Hematopoietic multipotent progenitor cell treated with erythropoietin and hydrocortisone succinate and interleukin-3 and kit ligand, for 15 days (in vitro differentiated cells): ENCODE results near the gene TEN1.
"Not testable (repeated sequence)": the region's sequence is repeated elsewhere in the genome, so short reads cannot be mapped to it uniquely, and the experiment has no call there.

Experiments used
- DNase-seq: peaks from one replicate; pipeline ENCODE4 v3.0.0-alpha.2; 2015; ENCODE audit warnings: low spot score

The TEN1 gene

DNA sequence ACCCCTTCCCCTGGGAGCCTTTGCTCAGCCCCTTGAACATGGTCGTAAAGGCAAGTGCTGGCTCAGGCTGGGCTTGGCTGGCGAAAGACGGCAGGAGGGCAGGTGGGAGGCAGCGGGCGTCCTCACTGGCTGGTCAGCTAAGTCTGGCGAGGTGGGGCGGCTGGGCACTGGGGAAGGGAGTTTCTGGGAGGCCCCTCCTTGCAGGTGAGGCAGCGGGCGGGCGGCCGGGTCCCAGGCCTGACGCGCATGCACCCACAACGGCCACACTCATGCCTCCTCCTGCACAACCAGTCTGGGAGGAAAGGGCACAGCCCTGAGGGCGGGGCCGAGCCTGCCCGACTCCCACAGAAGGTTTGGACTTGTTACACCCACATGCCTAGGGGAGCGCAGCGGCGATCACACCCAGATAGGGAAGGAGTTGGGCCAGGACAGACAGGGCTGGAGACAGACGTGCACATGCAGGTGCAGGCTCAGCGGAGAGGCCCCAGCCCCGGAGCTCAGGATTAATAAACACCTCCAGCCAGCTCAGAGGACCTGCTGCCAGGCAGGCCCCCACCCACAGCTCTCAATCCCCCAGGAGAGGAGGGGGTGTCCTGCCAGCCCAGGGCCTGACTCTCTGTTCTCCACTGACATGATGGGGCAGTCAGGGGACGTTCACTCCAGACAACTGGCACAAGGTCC lies 48.3 kb downstream of the TEN1 start, which contains the start of gene EVPL:
Gene EVPL, minus strand, starts transcription at position 148 of the 681 bp plus-strand sequence. Its CDS starts 108 bp downstream, at position 40.
- DNase-seq = peak; percentile 75

DNA sequence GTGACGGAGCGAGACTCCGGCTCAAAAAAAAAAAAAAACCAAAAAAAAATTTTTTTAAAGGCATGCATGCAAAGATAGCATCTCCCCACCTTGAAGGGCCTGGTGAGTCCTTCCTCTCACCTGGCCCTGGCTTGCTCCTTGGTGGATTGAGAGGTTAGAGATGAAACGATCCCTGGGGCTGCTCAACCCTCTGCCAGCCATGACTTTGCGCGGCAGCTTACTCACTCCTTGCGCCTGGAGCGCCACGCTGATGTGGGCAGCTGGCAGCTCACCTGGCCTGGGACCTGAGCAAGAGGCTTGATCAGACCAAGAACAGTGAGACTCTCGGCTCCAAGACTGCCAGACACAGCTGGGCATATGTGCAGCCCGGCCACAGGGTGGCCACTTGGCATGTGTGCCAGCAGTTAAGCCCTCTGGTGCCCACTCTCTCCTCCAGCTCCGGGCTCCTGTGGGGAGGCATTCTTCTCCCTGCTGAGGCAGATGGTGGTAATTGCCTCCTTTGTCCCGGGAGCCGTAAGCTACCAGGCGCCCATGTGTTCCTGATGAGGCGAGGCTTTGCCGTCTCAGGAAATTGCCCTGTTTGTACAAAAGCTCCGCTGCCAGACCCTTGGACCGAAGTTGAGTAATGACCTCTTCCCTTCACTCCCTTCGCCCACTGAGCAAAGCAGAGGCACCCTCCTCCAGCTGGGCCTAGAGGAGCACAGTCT lies 53.2 kb downstream of the TEN1 start:
- DNase-seq = no peak

DNA sequence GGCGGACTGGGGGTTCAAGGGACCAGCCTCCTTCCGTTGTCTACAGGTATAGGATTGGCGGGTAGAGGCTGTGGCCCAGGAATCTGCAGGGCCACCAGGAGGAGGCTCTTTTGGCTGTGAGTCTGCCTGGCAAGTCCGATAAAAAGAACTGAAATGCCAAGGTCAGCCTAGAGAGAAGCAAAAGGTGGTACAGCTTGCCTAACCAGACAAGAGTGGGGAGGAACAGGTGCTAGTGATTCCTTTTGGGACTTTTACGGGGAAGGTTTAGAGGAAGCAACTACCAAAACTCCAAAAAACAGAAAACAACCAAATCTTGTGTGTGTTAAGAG lies 53.7 kb downstream of the TEN1 start:
- no peak for DNase-seq

DNA sequence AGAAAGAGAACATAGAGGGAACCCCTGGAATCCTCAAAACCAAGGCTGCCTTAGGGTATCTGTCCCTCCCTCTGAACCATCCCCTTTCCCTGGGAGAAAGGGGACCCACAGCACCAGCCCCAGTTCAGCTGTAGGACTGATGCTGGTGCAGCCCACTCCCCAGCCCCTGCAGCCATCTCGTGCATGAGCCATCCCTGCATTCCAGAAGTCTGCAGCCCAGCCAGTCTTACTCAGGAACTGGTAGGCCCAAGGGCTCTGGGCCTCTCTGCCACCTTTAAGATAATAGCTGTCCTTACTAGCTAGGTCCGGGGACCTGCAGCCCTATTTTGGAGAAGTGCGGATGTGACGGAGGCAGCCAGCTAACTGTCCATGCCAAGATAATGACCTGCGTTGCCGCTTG lies 54.1 kb downstream of the TEN1 start:
- no peak for DNase-seq

DNA sequence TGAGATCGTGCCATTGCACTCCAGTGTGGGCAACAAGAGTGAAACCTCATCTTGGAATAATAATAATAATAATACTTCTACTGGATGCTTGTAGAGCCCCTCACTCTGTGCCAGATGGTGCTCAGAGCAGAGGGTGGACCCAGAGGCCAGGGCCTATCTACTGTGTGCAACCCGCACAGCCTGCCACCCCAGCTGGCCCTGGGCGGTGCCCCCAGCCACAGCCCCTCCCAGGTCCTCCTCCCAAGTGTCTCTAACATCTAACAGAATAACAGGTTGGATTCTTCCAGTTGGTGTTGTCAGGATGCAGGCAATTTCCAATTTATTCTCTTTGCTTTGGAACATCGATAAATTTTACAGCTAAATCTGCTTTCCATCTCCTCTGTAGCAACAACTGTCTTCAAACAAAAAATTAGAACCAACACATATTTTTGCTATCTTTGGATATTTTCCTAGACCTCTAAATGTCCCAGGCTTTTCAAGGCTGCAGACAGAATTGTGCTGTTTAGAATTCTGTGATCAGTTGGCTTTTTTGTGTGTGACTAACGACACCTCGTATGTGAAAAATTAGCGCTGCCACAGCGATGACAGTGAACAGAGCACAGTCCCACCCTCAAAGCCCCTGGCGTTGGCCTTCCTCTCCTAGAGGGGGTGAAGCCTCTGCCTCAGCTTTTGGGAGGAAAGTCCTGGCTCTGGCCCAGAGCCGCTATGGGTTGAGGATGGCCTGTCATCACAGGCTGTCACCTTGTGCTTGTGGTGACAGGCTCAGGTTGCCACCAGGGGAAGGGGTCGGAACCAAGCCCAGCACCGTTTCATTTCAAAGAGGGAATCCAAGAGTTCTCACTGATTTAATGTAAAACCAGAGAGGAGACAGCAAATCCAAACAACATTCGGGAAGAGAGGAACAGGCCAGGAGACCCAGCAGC lies 55.6 kb downstream of the TEN1 start:
- DNase-seq = peak; percentile 92

DNA sequence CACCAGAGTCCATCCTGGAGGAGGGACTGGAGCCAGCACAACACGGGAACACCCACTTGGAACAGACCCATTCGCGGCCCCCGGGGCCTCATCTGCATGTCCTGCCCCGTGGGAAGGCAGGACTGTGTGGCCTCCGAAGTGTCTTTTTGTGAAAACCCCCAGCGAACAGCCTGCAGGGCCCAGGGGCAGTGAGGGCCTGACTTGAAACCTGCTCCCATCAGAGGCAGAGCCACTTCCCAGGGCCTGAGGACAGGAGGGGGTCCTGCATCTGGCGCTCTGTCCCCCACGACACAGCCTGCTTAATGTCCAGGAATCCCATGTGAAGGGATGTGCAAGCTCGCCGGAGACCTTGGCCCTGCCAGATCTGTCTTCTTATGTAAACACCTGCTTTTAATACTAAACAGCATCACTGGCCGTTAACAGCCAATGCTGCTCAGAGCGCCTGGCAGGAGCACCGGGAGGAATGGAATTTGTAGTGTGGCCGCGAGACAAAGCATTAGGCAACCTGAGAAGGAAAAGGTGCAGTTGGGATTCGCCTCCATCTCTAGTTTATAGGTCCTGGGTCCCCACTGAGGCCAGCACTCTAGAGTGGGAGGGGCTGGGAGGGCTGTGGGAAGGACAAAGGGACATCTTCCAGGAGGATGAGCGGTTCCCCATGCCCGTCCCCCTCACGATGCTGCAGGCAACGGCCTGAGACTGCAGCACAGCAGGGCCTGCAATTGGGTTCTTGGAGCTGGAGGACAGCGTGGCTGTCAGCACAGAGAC lies 57.6 kb downstream of the TEN1 start:
- DNase-seq = no peak

DNA sequence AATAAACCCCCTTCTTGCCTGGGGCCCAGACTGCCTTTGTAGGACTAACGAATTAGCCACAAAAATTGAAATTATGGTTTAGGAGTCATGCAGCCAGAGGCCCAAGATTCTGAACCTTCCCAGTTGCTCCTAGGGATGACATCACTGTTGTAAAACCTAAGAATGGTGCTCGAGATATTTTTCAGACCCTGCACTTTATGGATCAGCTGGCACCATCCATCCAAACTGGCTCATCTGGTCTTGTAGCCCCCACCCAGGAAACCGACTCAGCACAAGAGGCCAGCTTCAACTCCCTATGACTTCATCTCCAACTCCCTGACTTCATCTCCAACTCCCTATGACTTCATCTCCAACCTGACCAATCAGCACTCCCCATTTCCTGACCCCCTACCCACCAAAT lies 59.0 kb downstream of the TEN1 start:
- no peak for DNase-seq

DNA sequence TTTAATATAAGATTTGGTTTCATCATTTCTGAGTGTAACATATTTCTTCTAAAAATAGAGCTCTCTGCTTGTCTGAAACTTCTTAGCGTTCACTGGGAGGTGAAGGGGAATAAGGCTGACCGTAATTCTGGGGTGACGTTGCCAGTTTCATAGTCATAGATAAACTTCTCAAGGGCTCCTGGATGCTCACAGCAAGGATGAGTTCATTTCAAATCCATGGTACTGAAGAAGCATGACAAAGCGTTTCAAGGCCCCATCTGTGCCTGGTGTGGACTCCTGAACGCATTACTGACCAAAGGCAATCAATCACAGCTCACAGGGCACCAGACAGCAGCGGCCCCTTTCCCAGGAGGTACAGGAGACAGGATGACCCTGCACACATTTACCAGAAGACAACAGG lies 60.1 kb downstream of the TEN1 start:
- no peak for DNase-seq

DNA sequence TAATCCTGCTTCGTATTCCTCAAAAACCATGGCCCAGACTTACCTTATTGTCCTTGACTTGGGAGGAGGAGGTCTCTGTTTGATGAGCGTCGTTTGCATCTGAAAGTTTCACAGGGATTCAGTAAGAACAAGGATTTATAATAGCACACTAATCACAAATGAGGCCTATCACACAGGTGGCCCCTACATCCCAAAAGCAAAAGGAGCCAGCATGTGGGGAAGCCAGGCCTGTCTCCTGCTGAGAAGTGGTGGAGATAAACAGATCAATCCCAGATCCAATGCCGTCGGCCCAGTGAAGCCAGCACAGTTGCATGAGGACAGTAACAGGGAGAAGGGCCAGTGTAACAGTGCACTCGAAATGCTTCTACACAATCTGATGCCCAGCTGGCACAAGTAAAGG lies 61.3 kb downstream of the TEN1 start:
- no peak for DNase-seq

DNA sequence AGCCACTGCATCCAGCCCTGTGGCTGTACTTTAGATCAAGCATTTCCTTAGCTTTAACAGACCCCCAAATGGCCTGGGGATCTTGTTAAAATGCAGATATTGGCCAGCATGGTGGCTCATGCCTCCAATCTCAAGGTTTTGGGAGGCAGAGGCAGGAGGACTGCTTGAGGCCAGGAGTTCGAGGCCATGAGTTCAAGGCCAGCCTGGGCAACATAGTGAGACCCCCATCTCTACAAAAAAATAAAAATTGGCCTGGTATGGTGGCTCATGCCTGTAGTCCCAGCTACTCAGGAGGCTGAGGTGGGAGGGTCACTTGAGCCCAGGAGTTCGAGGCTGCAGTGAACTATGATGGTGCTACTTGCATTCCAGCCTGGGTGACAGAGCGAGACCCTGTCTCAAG lies 63.8 kb downstream of the TEN1 start:
- DNase-seq = not testable (repeated sequence)

DNA sequence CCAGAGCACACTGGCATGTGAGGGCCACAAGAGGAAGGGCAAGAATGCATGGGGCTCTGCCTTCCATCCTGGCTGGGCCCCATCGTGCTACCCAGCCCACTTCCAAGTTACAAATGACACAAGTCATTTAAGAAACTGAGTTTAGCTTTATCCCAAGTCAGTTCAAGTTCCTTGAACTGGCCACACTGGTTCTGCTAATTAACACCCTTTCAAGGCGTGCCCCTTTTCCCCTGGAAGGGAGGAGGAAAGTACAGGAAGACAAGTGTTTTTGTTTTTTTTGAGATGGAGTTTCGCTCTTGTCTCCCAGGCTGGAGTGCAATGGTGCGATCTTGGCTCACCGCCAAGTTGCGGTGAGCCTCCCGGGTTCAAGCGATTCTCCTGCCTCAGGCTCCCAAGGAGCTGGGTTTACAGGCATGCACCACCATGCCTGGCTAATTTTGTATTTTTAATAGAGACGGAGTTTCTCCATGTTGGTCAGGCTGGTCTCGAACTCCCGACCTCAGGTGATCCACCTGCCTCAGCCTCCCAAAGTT lies 65.5 kb downstream of the TEN1 start:
- DNase-seq = not testable (repeated sequence)

DNA sequence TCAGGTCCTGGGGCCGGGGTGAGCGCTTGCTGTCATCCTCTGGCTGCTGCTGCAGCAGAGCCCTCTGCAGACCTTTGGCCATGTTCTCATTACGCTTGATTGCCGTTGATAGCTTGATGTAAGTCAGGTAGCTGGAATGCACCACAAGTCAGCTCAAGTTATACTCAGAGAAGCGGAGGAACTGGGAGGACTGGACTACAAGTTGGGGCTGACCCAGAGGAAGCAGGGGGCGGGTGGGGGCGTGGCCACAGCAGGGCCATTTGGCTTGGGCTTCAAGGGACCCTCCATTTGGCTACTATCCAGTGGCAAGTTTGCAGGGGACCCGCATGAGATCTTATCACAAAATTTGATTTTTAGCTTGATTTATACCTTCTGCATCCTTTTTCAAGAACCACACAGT lies 67.0 kb downstream of the TEN1 start:
- DNase-seq = no peak

DNA sequence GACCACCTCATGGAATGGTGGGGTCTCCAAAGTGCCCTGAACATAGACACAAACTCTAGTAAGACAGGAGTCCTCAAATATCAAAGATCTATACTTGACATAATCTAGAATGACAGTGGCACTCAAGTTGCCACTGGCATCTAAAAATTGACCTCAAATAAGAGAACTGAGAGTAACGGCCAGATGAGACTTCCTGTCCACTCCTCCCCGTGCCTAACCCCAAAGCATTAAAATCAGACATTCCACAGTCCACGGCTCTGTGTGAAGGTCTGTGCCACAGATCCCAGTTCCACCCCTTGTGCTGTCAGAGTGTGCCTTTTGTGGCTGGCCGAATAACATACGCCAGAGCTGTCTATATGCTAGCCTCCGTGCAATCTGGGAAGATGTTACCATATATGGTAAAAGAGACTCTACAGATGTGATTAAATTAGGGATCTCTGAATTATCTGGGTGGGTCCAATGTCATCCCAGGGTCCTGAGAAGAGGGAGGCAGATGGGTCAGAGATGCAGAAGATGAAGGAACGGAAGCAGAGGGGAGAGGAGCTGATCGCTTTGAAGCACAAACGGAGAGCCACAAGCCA lies 69.1 kb downstream of the TEN1 start:
- no peak for DNase-seq

DNA sequence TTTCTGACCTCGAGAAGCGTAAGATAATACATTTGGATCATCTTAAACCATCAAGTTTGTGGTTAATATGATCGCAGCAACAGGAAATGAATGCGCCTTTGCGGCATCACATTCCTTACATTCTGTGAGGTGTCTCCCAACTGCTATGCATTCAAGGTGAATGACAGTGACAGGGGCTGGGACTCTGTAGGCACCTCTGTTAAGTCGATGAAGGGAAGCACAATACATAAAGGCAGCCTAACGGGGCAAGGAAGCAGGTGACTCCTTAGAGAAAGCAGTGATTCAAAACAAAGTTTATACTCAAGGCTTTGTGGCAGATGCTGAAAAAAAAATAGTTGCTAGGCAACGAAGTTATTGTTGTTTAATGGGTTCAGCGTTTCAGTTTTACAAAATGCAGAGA lies 69.7 kb downstream of the TEN1 start:
- no peak for DNase-seq

DNA sequence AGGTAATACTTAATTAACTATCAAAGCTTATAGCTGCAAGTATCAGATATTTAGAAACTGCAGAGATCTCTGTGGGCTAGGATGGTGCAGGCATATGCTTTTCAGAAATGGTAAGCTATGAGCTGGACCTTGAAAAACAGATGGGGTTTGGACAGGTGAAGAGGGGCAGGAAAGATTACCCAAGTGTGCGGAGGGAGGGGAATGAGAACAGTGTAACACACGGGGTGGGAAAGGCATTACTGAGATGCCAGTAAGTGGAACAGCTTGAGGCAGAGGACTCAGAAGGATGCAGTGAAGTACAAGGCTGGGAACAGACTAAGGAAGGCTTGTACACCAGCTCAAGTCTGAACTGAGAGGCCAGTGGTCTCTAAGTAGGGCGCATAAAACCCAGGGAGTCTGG lies 70.2 kb downstream of the TEN1 start:
- no peak for DNase-seq

DNA sequence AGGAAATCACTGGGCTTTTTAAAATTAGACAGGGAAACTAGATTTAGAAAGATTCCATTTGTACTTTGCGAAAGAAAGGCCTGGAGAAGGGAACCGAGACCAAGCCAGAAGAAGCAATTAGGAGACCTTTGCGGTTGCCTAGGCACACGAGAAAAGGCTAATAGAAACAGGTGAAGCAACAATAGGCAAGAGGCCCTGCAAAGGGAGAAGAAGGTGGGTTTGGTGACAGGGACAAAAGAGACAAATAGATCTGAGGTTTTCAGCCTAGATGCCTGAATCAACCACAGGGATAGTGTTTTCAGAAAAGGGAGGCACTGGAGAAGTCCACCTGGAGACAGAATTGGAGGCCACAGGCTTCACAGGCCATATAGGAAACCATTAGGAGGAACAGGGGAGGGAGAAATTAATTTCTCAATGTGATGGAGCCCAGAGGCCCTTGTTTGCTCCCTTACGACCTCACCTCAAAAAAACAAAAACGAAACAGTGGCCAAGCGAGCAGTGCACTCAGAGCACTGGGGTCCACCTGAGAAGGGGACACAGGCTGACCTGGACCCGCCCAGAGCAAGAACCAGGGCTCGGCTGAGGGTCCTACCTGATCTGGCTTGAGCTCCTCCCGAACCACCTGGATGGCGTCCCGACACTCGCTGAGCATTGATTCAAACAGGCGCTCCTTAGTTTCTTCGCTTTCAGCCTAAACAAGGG lies 70.9 kb downstream of the TEN1 start:
- DNase-seq = no peak
